Omental fat pad (tissue), 4 donors: ENCODE data around the gene PPP1R12C. TPM values are rescaled to one million over a fixed set of nuclear protein-coding genes. Genes with fewer than 3 reads are reported as not detected.
A peak's percentile ranks its signal among the peaks of the same experiment; 100 is the strongest.
"Not testable (repeated sequence)": the region's sequence is repeated elsewhere in the genome, so short reads cannot be mapped to it uniquely, and the experiment has no call there.

Experiments used
- ATAC-seq: fragments of 150-250 bp; one replicate; pipeline ENCODE4 v1.9.1; 2016; ENCODE audit warnings: mild to moderate bottlenecking, moderate library complexity; ENCODE audit not compliant: low FRiP score
- DNase-seq: peaks from one replicate; pipeline ENCODE4 v3.0.0-alpha.2; 2019; ENCODE audit warnings: low spot score
- CTCF ChIP-seq, 3 donors: fragments of 450-650 bp; IDR thresholded peaks; one replicate each; pipeline ENCODE4 v1.5.1; 2016 to 2017; ENCODE audit warnings: antibody characterized with exemption in 3 of 3, mild to moderate bottlenecking in 3 of 3, moderate library complexity in 2 of 3
- total RNA-seq, 4 donors: library from RNA; depleted of rRNA; stranded (reverse); fragments of >200 nt; gene quantifications; one replicate each; pipeline ENCODE4 v1.1.0, GENCODE V29; 2016

Gene PPP1R12C
- total RNA-seq, 4 donors from 2014 or later: 59.9 to 127 (median 107) TPM

- no peak for TF ChIP-seq CTCF (IDR thresholded peaks at IDR 0.05)
- ATAC-seq (no peak), DNase-seq (no peak)
These were observed 2.8 kb downstream of the PPP1R12C start for GRCh38 chr19:55114566-55115145.

GRCh38 chr19:55113570-55114039 is 3.8 kb downstream of the PPP1R12C start:
- TF ChIP-seq CTCF (IDR thresholded peaks at IDR 0.05): no peak
- ATAC-seq (peak; percentile 30), DNase-seq (peak; percentile 73)

GRCh38 chr19:55112777-55113569 is 4.5 kb downstream of the PPP1R12C start:
- ATAC-seq: no peak
- DNase-seq: no peak
- no peak for TF ChIP-seq CTCF (IDR thresholded peaks at IDR 0.05)

GRCh38 chr19:55112246-55112776 is 5.1 kb downstream of the PPP1R12C start:
- ATAC-seq: no peak
- no peak for DNase-seq
- TF ChIP-seq CTCF (IDR thresholded peaks at IDR 0.05): no peak

- no peak for TF ChIP-seq CTCF (IDR thresholded peaks at IDR 0.05)
- no peak for DNase-seq
- no peak for ATAC-seq
These were observed 6.1 kb downstream of the PPP1R12C start for GRCh38 chr19:55111238-55111831.

- no peak for ATAC-seq
- no peak for TF ChIP-seq CTCF (IDR thresholded peaks at IDR 0.05)
- DNase-seq: no peak
These were observed 7.7 kb downstream of the PPP1R12C start for GRCh38 chr19:55109527-55110291.

GRCh38 chr19:55107252-55107651 is 10.2 kb downstream of the PPP1R12C start:
- DNase-seq, ATAC-seq: not testable (repeated sequence)
